GM12864 (cell line): ENCODE data around the gene PCLAF.
"Not testable (repeated sequence)": the region's sequence is repeated elsewhere in the genome, so short reads cannot be mapped to it uniquely, and the experiment has no call there.

Experiments
- DNase-seq: peaks from one replicate; pipeline ENCODE4 v3.0.0-alpha.2; 2011; ENCODE audit warnings: low read depth
- H3K4me3 ChIP-seq: 2 replicates; pipeline ENCODE4 v1.5.1; 2011; ENCODE audit warnings: mild to moderate bottlenecking, low read depth, low read length, control low read depth
- TF ChIP-seq, protein P1 (sequence below): IDR thresholded peaks from 2 replicates; pipeline ENCODE4 v1.5.1; 2011; ENCODE audit warnings: low read depth, mild to moderate bottlenecking, moderate library complexity, low read length, control low read depth, inconsistent platforms; ENCODE audit errors: missing control alignments

Gene PCLAF

GRCh38 chr15:64341961-64342360, 39.3 kb downstream of the PCLAF start:
- TF ChIP-seq, protein P1, sequence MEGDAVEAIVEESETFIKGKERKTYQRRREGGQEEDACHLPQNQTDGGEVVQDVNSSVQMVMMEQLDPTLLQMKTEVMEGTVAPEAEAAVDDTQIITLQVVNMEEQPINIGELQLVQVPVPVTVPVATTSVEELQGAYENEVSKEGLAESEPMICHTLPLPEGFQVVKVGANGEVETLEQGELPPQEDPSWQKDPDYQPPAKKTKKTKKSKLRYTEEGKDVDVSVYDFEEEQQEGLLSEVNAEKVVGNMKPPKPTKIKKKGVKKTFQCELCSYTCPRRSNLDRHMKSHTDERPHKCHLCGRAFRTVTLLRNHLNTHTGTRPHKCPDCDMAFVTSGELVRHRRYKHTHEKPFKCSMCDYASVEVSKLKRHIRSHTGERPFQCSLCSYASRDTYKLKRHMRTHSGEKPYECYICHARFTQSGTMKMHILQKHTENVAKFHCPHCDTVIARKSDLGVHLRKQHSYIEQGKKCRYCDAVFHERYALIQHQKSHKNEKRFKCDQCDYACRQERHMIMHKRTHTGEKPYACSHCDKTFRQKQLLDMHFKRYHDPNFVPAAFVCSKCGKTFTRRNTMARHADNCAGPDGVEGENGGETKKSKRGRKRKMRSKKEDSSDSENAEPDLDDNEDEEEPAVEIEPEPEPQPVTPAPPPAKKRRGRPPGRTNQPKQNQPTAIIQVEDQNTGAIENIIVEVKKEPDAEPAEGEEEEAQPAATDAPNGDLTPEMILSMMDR, result no peak
- DNase-seq, result no peak
- no peak overlapping the region for H3K4me3 ChIP-seq

DNA sequence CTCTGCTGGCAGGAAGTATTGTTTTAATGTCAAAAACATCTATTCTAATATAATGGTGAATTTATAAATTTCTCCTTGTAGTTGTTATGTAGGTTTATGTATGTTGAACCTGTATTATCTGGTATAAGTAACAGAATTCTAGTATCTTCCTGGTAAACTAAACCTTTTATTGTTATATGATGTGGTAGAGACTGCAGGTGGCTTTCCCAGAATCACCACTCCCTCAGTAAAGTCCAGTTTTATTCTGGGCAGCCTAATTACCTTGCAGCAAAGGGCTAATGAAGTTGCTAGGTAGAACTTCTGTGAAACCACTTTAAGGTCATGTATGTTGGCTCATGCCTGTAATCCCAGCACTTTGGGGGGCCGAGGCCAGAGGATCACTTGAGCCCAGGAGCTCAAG, 40.9 kb downstream of the PCLAF start:
- H3K4me3 ChIP-seq, result no peak overlapping the region
- TF ChIP-seq, protein P1, result no peak
- DNase-seq, result no peak

DNA sequence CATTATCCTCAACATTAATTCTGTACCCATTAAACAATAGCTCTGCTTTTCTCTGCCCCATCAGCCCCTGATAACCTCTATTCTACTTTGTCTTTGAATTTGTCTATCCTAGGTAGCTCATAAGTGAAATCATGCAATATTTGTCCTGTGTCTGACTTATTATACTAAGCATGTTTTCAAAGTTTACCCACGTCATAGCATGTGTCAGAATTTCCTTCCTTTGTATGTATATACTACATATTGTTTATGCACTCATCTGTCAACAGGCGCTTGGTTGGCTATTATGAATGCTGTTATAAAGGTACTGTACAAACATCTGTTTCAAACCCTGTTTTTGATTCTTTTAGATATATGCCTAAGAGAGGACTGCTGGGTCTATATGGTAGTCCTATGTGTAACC, 43.5 kb downstream of the PCLAF start:
- no peak for DNase-seq
- TF ChIP-seq, protein P1, result no peak
- no peak overlapping the region for H3K4me3 ChIP-seq

- no peak overlapping the region for H3K4me3 ChIP-seq
- no peak for DNase-seq
- TF ChIP-seq, protein P1, result no peak
Measured at GRCh38 chr15:64333986-64334929, 47.0 kb downstream of the PCLAF start.

DNA sequence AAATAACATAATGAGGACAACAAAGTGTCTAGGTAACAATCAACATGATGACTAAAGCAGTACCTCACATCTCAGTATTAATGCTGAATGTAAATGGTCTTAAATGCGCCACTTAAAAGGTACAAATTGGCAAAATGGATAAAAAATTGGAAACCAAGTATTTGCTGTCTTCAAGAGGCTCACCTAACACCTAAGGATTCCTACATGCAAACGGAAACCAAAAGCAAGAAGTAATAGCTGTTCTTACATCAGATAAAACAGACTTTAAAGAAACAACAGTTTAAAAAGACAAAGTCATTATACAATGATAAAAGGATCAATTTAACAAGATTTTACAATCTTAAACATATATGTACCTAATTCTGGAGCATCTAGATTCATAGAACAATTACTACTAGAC, 47.7 kb downstream of the PCLAF start:
- DNase-seq, result no peak
- no peak overlapping the region for H3K4me3 ChIP-seq
- TF ChIP-seq, protein P1, result no peak

DNA sequence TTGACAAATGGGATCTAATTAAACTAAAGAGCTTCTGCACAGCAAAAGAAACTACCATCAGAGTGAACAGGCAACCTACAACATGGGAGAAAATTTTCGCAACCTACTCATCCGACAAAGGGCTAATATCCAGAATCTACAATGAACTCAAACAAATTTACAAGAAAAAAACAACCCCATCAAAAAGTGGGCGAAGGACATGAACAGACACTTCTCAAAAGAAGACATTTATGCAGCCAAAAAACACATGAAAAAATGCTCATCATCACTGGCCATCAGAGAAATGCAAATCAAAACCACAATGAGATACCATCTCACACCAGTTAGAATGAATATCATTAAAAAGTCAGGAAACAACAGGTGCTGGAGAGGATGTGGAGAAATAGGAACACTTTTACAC, 49.6 kb downstream of the PCLAF start:
- DNase-seq, result not testable (repeated sequence)

DNA sequence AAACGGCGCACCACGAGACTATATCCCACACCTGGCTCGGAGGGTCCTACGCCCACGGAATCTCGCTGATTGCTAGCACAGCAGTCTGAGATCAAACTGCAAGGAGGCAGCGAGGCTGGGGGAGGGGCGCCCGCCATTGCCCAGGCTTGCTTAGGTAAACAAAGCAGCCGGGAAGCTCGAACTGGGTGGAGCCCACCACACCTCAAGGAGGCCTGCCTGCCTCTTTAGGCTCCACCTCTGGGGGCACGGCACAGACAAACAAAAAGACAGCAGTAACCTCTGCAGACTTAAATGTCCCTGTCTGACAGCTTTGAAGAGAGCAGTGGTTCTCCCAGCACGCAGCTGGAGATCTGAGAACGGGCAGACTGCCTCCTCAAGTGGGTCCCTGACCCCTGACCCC, 54.3 kb downstream of the PCLAF start:
- DNase-seq, H3K4me3 ChIP-seq: not testable (repeated sequence)

More for the DNA sequence above, 49.6 kb downstream of the PCLAF start:
- not testable (repeated sequence) for H3K4me3 ChIP-seq

DNA sequence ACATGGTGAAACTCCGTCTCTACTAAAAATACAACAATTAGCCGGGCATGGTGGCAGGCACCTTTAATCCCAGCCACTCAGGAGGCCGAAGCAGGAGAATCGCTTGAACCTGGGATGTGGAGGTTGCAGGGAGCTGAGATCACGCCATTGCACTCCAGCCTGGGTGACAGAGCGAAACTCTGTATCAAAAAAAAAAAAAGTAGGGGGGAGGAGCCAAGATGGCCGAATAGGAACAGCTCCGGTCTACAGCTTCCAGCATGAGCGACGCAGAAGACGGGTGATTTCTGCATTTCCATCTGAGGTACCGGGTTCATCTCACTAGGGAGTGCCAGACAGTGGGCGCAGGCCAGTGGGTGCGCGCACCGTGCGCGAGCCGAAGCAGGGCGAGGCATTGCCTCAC, 54.8 kb downstream of the PCLAF start:
- DNase-seq, H3K4me3 ChIP-seq: not testable (repeated sequence)
